GM20000 (cell line): ENCODE results near the gene FLACC1.
A peak's percentile ranks its signal among the peaks of the same experiment; 100 is the strongest.

Experiments used
- DNase-seq: peaks from one replicate; pipeline ENCODE4 v3.0.0; 2012; ENCODE audit warnings: low spot score
- TF ChIP-seq, protein P1 (sequence below): IDR thresholded peaks from 2 replicates; pipeline ENCODE4 v1.5.1; 2012; ENCODE audit warnings: mild to moderate bottlenecking, control low read depth; ENCODE audit errors: extremely low read depth, missing control alignments

FLACC1 gene

DNA sequence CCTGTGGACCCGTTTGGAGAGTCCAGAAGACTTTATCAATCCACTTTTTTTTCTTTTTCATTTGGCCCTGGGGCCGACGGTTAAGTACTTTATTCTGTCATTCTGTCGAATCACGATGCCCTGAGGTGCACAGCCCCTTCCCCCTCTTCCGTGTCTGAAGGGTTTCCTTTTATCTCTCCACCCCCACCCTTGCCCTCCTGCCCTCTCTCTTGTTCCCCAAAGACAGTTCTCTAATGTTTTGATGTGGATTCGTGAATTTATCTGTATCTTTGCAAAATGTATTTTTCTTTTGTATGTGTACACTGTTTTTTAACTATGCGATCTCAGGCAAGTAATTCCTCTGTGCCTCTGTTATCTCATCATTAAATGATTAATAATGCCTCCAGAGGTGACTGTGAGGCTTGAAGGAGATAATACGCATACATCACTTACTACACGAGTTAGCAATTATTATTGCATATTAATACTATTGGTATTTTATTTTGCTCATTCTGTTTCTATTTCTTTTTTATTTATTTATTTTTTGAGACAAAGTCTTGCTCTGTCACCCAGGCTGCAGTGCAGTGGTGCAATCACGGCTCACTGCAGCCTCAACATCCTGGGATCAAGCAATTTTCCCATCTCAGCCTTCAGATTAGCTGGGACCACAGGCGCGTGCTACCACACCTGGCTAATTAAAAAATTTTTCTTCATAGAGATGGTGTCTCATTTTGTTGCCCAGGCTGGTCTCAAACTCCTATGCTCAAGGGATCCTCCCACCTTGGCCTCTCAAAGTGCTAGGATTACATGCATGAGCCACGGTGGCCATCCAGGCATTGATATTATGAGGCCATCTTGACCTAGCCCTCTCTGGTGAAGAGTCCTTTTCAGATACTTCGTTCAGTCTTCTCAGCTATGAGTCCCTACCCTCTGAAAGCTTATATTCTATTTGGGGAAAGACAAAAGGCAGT, 98.2 kb downstream of the FLACC1 start:
- no peak for DNase-seq
- TF ChIP-seq, protein P1, sequence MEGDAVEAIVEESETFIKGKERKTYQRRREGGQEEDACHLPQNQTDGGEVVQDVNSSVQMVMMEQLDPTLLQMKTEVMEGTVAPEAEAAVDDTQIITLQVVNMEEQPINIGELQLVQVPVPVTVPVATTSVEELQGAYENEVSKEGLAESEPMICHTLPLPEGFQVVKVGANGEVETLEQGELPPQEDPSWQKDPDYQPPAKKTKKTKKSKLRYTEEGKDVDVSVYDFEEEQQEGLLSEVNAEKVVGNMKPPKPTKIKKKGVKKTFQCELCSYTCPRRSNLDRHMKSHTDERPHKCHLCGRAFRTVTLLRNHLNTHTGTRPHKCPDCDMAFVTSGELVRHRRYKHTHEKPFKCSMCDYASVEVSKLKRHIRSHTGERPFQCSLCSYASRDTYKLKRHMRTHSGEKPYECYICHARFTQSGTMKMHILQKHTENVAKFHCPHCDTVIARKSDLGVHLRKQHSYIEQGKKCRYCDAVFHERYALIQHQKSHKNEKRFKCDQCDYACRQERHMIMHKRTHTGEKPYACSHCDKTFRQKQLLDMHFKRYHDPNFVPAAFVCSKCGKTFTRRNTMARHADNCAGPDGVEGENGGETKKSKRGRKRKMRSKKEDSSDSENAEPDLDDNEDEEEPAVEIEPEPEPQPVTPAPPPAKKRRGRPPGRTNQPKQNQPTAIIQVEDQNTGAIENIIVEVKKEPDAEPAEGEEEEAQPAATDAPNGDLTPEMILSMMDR, result no peak

DNA sequence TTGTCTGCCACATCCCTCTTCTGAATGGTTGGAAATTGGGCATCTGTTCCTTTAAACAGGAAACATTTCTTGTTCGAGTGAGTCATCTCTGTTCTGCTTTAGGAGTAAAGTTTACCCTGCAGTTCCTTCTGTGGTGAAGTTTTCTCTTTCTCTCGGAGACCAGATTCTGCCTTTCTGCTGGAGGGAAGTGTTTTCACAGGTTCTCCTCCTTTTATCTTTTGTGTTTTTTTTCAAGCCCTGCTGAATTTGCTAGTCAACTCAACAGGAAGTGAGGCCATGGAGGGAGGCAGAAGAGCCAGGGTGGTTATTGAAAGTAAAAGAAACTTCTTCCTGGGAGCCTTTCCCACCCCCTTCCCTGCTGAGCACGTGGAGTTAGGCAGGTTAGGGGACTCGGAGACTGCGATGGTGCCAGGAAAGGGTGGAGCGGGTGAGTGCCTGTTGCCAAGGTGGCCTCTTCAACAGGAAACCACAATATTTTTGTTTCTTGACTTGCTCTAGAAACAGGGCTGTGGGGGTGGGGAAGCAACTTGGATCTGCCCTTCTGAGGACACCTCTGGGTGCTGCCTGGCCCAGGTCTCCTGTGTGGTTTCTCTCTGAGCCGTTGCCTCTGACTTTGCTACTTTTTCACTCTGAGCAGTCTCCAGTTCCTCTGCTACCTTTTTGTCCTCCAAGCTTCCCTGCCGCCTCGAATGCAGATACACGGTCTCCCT, 99.0 kb downstream of the FLACC1 start:
- peak; percentile 67 for DNase-seq
- TF ChIP-seq, protein P1, result no peak

DNA sequence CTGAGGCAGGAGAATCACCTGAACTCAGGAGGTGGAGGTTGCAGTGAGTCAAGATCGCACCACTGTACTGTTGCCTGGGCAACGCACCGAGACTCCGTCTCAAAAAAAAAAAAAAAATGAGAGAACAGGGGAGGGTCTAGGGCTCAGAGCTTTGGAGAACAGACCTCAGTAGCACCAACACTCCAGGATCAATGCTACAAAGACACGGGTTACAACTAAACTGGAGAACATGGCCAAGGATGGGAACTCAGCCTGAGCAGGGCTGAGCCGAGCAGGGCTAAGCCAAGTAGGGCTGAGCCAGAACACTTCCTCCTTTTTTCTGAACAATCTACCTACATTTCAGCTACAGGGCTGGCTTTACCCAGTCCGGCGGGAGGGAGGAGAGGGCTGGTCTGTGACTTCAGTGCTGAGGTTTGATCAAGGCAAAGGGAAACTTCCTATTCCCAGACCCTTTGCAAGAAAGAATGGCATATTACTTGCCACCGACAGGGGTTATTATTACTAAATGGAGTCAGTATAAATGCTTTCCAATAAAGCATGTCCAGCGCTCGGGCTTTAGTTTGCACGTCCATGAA, 99.7 kb downstream of the FLACC1 start:
- TF ChIP-seq, protein P1, result no peak
- DNase-seq, result peak; percentile 53

DNA sequence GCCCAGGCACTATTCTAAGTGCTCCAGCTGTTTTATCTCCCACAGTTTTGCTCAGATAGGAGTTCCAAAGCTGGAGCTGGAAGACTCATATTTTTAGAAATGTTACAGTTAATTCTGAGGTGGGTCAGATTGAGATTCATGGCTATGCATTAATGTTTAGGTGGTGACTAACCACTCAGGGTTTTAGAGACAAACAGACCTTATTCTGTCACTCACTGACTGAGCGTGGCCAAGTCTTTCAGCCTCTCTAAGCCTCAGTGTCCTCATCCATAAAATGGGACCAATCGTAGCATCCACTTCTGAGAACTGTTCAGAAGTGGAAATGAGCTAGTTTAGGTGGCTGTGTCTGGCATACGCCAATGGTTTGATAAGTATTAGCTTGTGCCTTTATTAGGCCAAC, 101.1 kb downstream of the FLACC1 start:
- DNase-seq, result no peak

DNA sequence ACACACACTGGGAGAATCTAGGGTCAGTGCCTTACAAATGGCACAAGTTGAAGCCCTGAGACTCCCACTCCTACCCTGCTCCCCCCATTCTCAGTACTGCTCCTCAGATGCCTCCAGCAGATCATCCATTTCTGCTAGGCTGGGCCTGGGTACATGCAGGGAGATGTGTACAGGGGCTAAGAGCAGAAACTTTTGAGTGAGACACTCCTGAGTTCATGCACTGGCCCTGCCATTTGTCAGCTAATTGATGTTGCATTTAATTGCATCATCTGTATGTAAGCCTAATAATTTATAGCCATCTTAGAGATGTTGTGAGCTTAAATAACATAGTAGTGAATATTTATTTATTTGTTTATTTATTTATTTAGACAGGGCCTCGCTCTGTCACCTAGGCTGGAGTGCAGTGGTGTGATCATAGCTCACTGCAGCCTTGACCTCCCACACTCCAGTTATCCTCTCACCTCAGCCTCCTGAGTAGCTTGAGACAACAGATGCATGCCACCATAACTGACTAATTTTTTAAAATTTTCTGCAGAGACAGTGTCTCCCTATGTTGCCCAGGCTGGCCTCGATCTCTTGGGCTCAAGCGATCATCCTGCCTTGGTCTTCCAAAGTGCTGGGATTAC, 101.6 kb downstream of the FLACC1 start:
- TF ChIP-seq, protein P1, result no peak
- no peak for DNase-seq

More for the DNA sequence above, 101.1 kb downstream of the FLACC1 start:
- TF ChIP-seq, protein P1, result no peak

DNA sequence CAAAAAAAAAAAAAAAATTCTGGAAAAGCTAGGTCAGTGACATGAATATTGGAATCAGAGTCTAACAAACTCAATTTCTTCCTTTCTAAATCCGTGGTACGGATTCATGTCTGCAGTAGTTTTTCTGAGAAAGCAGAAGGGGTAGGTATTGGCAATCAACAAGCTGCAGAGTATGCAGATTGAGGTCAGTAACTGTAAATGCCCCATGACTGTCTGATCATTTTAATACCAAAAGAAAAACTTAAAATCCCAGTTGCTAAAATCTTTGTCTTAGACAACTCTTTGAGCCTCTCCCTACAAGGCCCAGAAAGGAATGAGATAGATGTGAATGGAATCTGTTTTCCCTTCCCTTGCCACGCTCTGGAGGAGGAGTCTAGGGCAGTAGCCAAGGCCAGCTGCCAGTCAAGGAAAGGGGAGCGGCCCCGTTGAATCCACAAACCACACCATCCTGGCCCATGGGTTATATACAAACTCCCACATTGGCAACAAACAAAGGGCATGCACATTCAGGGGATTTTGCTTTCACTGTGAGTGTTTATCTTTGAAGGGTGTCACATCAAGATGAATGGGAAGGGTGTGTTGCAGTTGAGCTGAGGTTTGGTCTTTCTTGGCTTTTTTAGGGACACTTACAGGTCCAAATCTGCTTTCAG, 102.9 kb downstream of the FLACC1 start:
- TF ChIP-seq, protein P1, result no peak
- no peak for DNase-seq
